OCI-LY1 (cell line): ENCODE data around the gene SRRM5.
A peak's percentile ranks its signal among the peaks of the same experiment; 100 is the strongest.

ENCODE experiments used
- H2AFZ ChIP-seq: fragments of 200-600 bp; sonication (generic), shearing (Covaris generic); 2 replicates; pipeline ENCODE4 v1.6.0; 2014; ENCODE audit warnings: antibody characterized with exemption, mild to moderate bottlenecking, low read length
- H3F3A ChIP-seq: fragments of 200-600 bp; sonication (generic), shearing (Covaris generic); 2 replicates; pipeline ENCODE4 v1.6.0; 2014; ENCODE audit warnings: mild to moderate bottlenecking, antibody characterized with exemption, low read length, moderate library complexity; ENCODE audit not compliant: insufficient read depth
- H3K27ac ChIP-seq: fragments of 200-600 bp; sonication (generic); 2 replicates; pipeline ENCODE4 v1.5.1; 2014; ENCODE audit warnings: low read length, mixed run types, mild to moderate bottlenecking, low read depth; ENCODE audit not compliant: poor library complexity, severe bottlenecking
- H3K27me3 ChIP-seq: fragments of 200-600 bp; sonication (generic); 2 replicates; pipeline ENCODE4 v1.6.0; 2014; ENCODE audit warnings: antibody characterized with exemption, mild to moderate bottlenecking, low read length, moderate library complexity; ENCODE audit not compliant: insufficient read depth
- H3K36me3 ChIP-seq: fragments of 200-600 bp; sonication (generic); 2 replicates; pipeline ENCODE4 v1.6.1; 2014; ENCODE audit warnings: mild to moderate bottlenecking, antibody characterized with exemption, low read length, moderate library complexity, mixed read lengths; ENCODE audit not compliant: insufficient read depth
- H3K4me1 ChIP-seq: fragments of 200-600 bp; sonication (generic); 2 replicates; pipeline ENCODE4 v1.5.1; 2014; ENCODE audit warnings: mild to moderate bottlenecking, low read length, moderate library complexity; ENCODE audit not compliant: insufficient read depth, severe bottlenecking
- H3K4me2 ChIP-seq: fragments of 200-600 bp; sonication (generic), shearing (Covaris generic); 2 replicates; pipeline ENCODE4 v1.6.1; 2014; ENCODE audit warnings: low read length
- H3K4me3 ChIP-seq: fragments of 200-600 bp; sonication (generic); 2 replicates; pipeline ENCODE4 v1.5.1; 2014; ENCODE audit warnings: low read length, low read depth, mild to moderate bottlenecking, mixed read lengths; ENCODE audit not compliant: poor library complexity, severe bottlenecking
- H3K79me2 ChIP-seq: fragments of 200-600 bp; shearing (Covaris generic); 2 replicates; pipeline ENCODE4 v1.6.1; 2016; ENCODE audit warnings: mixed run types, low read length, mixed read lengths; ENCODE audit not compliant: insufficient read depth
- H3K9ac ChIP-seq: fragments of 200-600 bp; sonication (generic), shearing (Covaris generic); 2 replicates; pipeline ENCODE4 v1.6.1; 2014; ENCODE audit warnings: mild to moderate bottlenecking, low read length, mixed read lengths
- H3K9me2 ChIP-seq: fragments of 200-600 bp; sonication (generic), shearing (Covaris generic); 2 replicates; pipeline ENCODE4 v1.6.1; 2014; ENCODE audit warnings: low read depth, mild to moderate bottlenecking, low read length, mixed read lengths
- H3K9me3 ChIP-seq: fragments of 200-600 bp; shearing (Covaris generic); 2 replicates; pipeline ENCODE4 v1.6.1; 2014; ENCODE audit warnings: low read length, mixed read lengths
- H4K20me1 ChIP-seq: fragments of 200-600 bp; sonication (generic), shearing (Covaris generic); 2 replicates; pipeline ENCODE4 v1.6.0; 2016; ENCODE audit warnings: mild to moderate bottlenecking, low read length; ENCODE audit not compliant: insufficient read depth
- CTCF ChIP-seq: fragments of 200-600 bp; sonication (generic), shearing (Covaris generic); IDR thresholded peaks from 2 replicates; pipeline ENCODE4 v1.5.1; 2017; ENCODE audit warnings: mild to moderate bottlenecking, antibody characterized with exemption, low read length, moderate library complexity, mixed read lengths
- EZH2 ChIP-seq: fragments of 200-600 bp; sonication (generic), shearing (Covaris generic); IDR thresholded peaks from 2 replicates; pipeline ENCODE4 v1.8.0; 2017; ENCODE audit warnings: borderline replicate concordance, mixed run types, mild to moderate bottlenecking, antibody characterized with exemption, low read length, moderate library complexity, mixed read lengths

Gene SRRM5

GRCh38 chr19:43611788-43612187 is at the start of gene SRRM5:
Gene SRRM5 (plus strand): TSS chr19:43612088. CDS start chr19:43612122, 34 bp downstream.
- Histone ChIP-seq H4K20me1 (no peaks in the 10 kb centered on the region), H3K9ac (no peak within 1 kb of the TSS), H3K9me3 (no peaks in the 10 kb centered on the region), H3K36me3 (peaks cover 53% of the 10 kb centered on the region), H3F3A (no peaks in the 10 kb centered on the region), H3K9me2 (no peaks in the 10 kb centered on the region), H3K4me3 (no peak within 1 kb of the TSS), H3K27me3 (no peaks in the 10 kb centered on the region), H3K27ac (no peak within 1 kb of the TSS), H2AFZ (no peak within 1 kb of the TSS), H3K4me1 (peaks cover under 1% of the 10 kb centered on the region), H3K79me2 (peaks cover 18% of the 10 kb centered on the region), H3K4me2 (no peak within 1 kb of the TSS)
- TF ChIP-seq CTCF (no peak), EZH2 (no peak)

- Histone ChIP-seq H3K27ac (peak overlapping the region; percentile 72), H3K4me2 (peak overlapping the region; percentile 5; the same call in 1 of the 2 replicates), H3K79me2 (no peaks in the 10 kb centered on the region), H3K4me1 (peaks cover 28% of the 10 kb centered on the region), H4K20me1 (no peaks in the 10 kb centered on the region), H3K9ac (no peak overlapping the region), H3K4me3 (no peak overlapping the region), H3K9me2 (no peaks in the 10 kb centered on the region), H3K9me3 (no peaks in the 10 kb centered on the region), H3K36me3 (peaks cover 14% of the 10 kb centered on the region; the same call in 1 of the 2 replicates), H2AFZ (no peak overlapping the region), H3K27me3 (no peaks in the 10 kb centered on the region), H3F3A (no peaks in the 10 kb centered on the region)
- no peak for TF ChIP-seq CTCF
- no peak for TF ChIP-seq EZH2
Observed at GRCh38 chr19:43562226-43562697, 49.6 kb upstream of the SRRM5 start.

- Histone ChIP-seq H2AFZ (no peak overlapping the region), H4K20me1 (no peaks in the 10 kb centered on the region), H3K4me1 (peaks cover 28% of the 10 kb centered on the region), H3K4me2 (peak overlapping the region; percentile 5; the same call in 1 of the 2 replicates), H3K4me3 (no peak overlapping the region), H3F3A (no peaks in the 10 kb centered on the region), H3K9me2 (no peaks in the 10 kb centered on the region), H3K79me2 (no peaks in the 10 kb centered on the region), H3K36me3 (peaks cover 14% of the 10 kb centered on the region; the same call in 1 of the 2 replicates), H3K9ac (no peak overlapping the region), H3K9me3 (no peaks in the 10 kb centered on the region), H3K27ac (peak overlapping the region; percentile 72), H3K27me3 (no peaks in the 10 kb centered on the region)
- TF ChIP-seq CTCF (no peak), EZH2 (no peak)
Observed at GRCh38 chr19:43562698-43563241, 49.1 kb upstream of the SRRM5 start.
